Spleen (tissue), 7 donors: ENCODE results near the gene IGF2.

ENCODE experiments used
- POLR2A ChIP-seq, 3 donors: fragments of 450-650 bp; IDR thresholded peaks; one replicate each; pipeline ENCODE4 v1.5.1; 2017; ENCODE audit warnings: antibody characterized with exemption in 3 of 3, mild to moderate bottlenecking in 1 of 3
- TF ChIP-seq, protein P1 (sequence below), 11 experiments: fragments of 200-600 bp in 7 of 11; fragments of 450-650 bp in 4 of 11; sonication (generic) in 4 of 11; IDR thresholded peaks in 8 of 11; conservative IDR thresholded peaks in 3 of 11; 1 replicate in 7 of 11; 2 replicates in 4 of 11; pipeline versions ENCODE4 v1.4.0 to v1.8.0; 2016 to 2021; ENCODE audit warnings: antibody characterized with exemption in 11 of 11, inconsistent platforms in 4 of 11, mild to moderate bottlenecking in 1 of 11
- donor health status: DM: no; HTN: no; CAD: no; lungs with moderate emphysema.
- donor health status: DM: no; HTN: no; CAD: no.
- donor health status: DM: no; HTN: no; CAD: no.

DNA sequence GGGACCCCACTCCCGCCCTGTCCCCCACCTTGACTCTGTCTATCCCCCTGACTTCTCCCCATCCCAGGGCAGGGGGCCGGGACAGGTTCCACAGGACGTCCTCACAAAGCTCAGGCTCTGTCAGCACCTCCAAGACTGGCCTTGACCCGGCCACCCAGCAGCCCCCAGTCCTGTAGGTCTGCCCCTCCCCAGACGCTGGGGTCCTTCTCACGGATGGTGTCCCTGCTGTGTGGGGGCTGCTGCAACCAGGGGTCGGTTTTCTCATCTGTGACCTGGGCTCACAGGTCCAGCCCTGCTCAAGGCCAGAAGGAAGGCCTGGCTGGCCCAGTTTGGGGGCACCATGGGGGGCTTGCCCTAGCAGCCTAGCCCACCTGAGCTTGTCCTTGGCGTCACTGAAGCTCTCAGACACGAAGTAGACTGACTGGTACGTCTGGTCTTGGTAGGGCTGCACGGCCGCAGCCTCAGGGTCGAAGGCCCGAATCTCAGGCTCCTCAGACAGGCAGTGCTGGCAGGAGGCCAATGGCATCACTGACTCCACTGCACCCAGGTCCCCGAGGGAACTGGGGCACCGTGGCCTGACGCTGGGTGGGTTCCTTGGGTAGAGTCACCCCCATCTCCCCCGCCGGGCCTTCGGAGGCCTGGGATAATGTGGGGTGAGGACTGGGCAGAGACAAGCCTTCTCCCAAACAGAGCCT is 25.8 kb upstream of the IGF2 start:
- TF ChIP-seq, protein P1, sequence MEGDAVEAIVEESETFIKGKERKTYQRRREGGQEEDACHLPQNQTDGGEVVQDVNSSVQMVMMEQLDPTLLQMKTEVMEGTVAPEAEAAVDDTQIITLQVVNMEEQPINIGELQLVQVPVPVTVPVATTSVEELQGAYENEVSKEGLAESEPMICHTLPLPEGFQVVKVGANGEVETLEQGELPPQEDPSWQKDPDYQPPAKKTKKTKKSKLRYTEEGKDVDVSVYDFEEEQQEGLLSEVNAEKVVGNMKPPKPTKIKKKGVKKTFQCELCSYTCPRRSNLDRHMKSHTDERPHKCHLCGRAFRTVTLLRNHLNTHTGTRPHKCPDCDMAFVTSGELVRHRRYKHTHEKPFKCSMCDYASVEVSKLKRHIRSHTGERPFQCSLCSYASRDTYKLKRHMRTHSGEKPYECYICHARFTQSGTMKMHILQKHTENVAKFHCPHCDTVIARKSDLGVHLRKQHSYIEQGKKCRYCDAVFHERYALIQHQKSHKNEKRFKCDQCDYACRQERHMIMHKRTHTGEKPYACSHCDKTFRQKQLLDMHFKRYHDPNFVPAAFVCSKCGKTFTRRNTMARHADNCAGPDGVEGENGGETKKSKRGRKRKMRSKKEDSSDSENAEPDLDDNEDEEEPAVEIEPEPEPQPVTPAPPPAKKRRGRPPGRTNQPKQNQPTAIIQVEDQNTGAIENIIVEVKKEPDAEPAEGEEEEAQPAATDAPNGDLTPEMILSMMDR (IDR thresholded peaks at IDR 0.05 in 8 of 11, conservative IDR thresholded peaks at IDR 0.05 in 3 of 11): no peak
- TF ChIP-seq POLR2A (IDR thresholded peaks at IDR 0.05): no peak
